NCI-H1417 (cell line): Measurements from ENCODE around the gene FCRL5.
"Not testable (repeated sequence)": the region's sequence is repeated elsewhere in the genome, so short reads cannot be mapped to it uniquely, and the experiment has no call there.

Experiments used
- DNase-seq, 3 experiments: peaks; one replicate each; lab custom pipeline; 2025; lab: John Stamatoyannopoulos, UW

FCRL5 gene

GRCh38 chr1:157551694-157552693 is at the start of gene FCRL5:
Gene FCRL5, minus strand, starts transcription at chr1:157552515. Its CDS starts 153 bp downstream, at chr1:157552362.
- DNase-seq = no peak

DNA sequence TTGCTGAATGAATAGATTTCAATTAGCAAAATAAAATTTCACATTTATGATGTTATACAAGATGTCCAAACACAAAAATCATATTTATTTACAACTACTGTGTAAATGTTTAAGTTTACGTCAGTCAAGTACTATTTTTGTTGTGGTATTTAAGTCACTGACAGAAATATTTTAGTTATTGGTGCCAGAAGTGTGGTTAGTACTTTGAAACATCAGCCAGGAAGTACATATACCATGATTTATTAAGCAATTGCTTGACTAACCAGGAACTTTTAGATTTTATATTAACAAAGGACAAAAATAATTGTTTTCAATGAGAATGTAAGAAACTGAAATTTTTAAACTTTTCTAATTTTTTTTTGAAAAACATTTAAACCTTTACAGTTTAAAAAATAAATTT is 47.9 kb upstream of the FCRL5 start:
- DNase-seq = no peak

DNA sequence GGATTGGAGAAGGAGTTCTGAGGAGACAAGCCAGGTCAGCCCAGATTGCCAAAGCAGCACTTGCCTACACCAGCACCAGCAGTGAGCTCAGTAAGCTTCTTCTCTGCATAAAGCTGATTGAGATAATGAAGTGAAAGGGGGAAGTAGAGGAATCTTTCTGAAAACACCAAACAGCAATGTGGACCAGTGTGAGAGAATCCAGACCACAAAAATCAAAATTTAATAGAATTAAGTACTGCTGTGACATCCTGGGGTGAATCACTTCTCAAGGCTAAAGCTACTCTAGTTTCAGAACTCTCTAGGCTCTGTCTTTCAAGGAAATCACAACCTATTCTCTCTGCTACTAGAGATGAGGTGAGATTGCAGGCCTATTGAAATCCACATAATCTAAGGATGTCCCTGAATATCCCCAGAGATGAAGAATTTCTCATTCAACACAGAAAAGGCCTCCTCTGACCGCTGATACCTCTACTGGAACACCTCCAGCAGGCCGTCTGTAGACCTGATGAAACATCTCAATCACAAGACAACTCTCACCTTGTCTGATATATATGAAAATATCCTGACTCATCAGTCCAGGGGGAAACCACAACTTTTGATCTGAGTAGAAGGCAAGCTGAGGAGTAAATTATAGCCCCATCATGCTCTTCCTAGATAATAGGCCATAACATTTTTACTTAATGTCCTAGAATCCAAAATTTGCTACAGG is 45.8 kb upstream of the FCRL5 start, which contains the start of gene FCRL4:
FCRL4 (minus strand) TSS at position 127 of the 709 bp plus-strand sequence. CDS start 141 bp downstream, outside the sequence.
- no peak for DNase-seq

- no peak for DNase-seq
These were observed 44.1 kb upstream of the FCRL5 start for GRCh38 chr1:157596384-157596783.

GRCh38 chr1:157595356-157595755 is 43.0 kb upstream of the FCRL5 start:
- no peak for DNase-seq

GRCh38 chr1:157585984-157586383 is 33.7 kb upstream of the FCRL5 start:
- DNase-seq = no peak

GRCh38 chr1:157584503-157584902 is 32.2 kb upstream of the FCRL5 start:
- no peak for DNase-seq

DNA sequence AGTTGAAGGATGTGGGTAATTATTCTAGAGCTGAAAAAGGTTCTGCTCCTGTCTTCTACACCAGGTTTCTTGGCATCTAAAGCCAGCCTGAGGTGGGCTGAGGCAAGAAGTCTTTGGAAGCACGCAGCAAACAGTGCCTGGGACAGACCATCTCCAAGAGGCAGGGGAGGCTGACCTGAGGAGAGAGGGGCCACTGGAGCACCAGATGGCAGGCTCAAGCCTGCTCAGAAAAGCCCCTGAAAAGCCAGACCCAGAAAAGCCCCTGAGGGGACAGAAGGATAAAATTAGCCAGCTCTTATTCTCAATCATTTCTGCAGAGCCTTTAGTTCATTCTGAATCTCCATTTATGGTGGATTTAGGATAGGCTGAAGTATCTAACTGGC is 28.5 kb upstream of the FCRL5 start:
- no peak for DNase-seq

GRCh38 chr1:157580179-157580827 is 28.0 kb upstream of the FCRL5 start:
- DNase-seq = peak; percentile 42 to 83 (median 83)

DNA sequence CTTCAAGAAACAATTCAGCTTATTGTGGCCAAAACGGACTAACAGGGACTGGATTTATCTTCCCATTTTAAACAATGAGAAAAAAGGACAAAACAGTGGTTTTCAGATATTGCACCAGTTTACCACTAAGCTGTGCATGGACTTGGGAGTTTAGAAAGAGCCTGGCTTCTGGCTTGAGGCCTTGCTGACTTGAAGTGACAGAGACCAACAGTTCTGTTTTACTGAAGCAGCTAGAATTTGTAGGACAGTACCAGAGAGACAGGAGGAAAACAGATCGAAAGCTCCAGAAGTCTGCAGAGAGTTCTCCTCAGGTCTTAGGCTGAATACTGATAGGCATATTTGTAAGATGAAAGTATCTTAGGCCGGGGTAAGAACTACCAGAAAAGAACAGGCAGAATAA is 25.1 kb upstream of the FCRL5 start:
- DNase-seq = no peak

GRCh38 chr1:157575744-157576143 is 23.4 kb upstream of the FCRL5 start:
- DNase-seq = no peak

GRCh38 chr1:157574836-157575235 is 22.5 kb upstream of the FCRL5 start:
- DNase-seq = no peak

DNA sequence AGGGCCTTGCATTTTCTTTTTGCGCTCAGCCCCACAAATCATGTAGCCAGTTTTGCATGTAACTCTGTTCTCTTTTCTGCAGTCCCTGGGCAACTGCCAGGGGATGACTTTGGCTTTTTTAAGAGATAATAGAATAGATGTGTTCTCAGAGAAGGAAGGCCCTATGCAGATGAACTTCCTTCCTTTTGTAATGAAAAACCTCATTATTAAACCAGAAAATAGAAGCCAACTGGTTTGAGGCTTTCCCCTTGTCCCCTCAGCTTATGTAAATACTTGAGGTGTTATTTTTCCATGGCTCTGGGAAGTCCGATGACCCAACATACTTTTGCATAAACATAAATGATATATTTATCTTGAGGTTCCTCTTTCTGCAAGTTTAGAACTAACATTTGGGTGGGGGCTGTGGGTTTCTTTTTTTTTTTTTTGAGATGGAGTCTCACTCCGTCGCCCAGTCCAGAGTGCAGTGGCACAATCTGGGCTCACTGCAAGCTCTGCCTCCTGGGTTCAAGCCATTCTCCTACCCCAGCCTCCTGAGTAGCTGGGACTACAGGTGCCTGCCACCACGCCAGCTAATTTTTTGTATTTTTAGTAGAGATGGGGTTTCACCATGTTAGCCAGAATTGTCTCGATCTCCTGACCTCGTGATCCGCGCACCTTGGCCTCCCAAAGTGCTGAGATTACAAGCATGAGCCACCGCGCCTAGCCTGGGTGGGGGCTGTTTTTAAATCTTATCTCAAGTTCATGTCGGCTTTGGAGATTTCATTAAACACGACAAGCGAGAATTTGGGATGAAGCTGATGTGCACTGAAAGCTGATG is 14.4 kb upstream of the FCRL5 start:
- no peak for DNase-seq

DNA sequence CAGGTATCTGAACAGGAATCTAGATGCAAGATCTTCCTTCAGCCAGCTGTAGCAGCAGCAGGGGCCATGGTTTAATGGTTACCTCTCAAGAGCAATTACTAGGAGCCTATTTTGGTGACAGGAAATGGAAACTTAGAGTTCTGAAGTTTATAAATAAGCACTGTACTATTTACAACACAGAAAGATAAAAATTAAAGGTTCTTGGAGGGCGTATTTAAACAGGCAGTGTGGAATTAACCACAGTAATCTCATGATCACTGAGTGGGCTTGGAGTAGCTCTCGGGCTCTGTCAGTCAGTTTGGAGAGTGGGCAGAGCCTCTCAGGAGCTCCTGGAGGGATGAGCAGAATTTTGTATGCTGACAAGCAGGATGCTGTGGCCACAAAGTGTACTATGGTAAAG is 10.2 kb upstream of the FCRL5 start:
- no peak for DNase-seq

GRCh38 chr1:157558119-157558518 is 5.8 kb upstream of the FCRL5 start:
- DNase-seq = no peak

DNA sequence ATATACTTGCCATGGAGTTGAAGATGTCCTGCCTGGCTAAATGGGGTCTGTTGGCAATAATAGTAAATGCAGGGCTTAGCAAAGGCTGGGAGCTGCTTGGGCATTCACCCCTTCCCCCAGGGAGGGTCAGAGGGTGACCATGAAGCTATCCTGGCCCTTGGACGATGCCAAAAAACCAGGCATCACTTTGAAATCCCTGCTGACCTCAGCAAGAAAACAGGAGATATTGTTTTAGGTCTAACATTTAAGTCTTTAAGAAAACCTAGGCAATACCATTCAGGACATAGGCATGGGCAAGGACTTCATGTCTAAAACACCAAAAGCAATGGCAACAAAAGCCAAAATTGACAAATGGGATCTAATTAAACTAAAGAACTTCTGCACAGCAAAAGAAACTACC is 4.2 kb downstream of the FCRL5 start:
- not testable (repeated sequence) for DNase-seq

- DNase-seq = no peak
These were observed 9.6 kb downstream of the FCRL5 start for GRCh38 chr1:157542676-157543075.

DNA sequence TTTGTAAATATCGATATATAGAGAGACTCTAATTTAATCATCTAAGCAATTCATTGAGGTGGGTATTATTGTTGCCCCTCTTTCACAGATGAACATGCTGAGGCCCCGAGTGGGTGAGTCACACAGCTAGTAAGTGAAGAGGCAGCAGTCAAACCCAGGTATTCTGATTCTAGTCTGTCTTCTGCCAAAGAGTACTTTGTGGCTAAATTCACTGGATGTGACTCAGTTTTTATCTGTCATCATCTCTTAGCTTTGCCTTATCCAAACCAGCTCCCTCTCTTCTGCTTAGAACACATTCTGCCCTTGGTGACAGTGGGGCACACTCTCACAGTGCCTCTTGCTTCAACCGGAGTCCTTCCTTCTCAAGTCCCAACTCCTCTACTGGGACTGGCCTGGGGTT is 11.5 kb downstream of the FCRL5 start:
- DNase-seq = no peak

- DNase-seq = no peak
These were observed 12.1 kb downstream of the FCRL5 start for GRCh38 chr1:157540160-157540748.

- no peak for DNase-seq
These were observed 12.7 kb downstream of the FCRL5 start for GRCh38 chr1:157539568-157539967.

GRCh38 chr1:157532569-157532968 is 19.7 kb downstream of the FCRL5 start:
- no peak for DNase-seq
